Caki2 (cell line): ENCODE results near the gene ZNF619. TPM values are rescaled to one million over a fixed set of nuclear protein-coding genes. Genes with fewer than 3 reads are reported as not detected.
"Not testable (repeated sequence)": the region's sequence is repeated elsewhere in the genome, so short reads cannot be mapped to it uniquely, and the experiment has no call there.

Source experiments
- DNase-seq: peaks from one replicate; pipeline ENCODE4 v3.0.0-alpha.2; 2015; ENCODE audit warnings: low read depth
- in situ Hi-C: cut with HindIII; loops from 2 replicates; pipeline ENCODE4 v1.10.0; 2016; ENCODE audit warnings: low sequenced_read_pairs, low pct_unique_long_range_greater_than_20kb, mixed read lengths
- total RNA-seq: library from RNA; depleted of rRNA; stranded (reverse); fragments of >200 nt; shearing (Covaris generic); gene quantifications from 2 replicates; pipeline ENCODE4 v1.2.3, GENCODE V29; 2014; ENCODE audit warnings: low replicate concordance; rRNA removed

Gene ZNF619
- 1.3 and 3.0 TPM in 2 replicates for total RNA-seq

DNA sequence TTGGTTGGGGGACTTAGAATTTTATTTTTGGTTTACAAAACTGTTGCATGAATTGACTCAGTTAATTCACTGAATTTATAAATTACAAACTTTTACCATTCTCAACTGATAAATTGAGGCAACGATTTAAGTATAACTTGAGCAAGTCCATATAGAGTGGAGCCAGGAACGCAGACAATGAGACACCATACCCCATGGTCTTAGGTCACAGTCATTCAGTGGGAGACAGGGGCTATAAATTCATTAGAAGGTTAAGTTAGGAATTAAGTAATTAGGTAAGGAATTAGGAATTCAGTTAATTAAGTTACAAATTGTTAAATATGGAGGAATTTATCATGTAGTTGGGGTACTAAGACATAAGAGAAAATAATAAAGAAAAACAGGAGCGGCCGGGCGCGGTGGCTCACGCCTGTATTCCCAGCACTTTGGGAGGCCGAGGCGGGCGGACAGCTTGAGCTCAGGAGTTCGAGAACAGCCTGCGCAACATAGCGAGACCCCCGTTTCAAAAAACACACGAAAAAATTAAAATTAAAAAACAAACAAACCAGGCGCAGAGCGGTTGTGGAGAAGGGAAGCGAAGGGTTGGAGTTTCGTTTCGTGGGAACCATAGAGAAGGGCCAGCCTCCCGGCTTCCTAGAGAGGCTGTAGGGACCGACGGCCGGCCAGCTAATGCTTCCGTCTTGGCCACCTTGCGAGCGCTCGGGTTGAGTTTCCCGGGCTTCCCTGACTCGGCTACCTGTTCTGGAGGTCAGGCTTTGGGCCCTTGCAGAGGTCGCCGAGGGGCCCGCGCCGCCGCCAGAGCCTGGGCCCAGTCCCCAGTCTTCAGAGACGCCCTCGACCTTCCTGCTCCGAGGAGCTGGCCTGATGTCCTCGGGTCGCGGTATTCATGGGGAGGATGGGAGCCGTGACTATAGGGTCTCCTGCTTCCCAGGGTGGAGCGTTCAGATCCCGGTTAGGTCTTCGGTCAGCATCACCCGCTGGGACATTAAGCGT, at the start of gene ZNF619:
TSS of gene ZNF619 (plus strand) at position 645 of the 993 bp plus-strand sequence. CDS start 858 bp downstream, outside the sequence.
- in situ Hi-C loops = no loop called here
- DNase-seq = peak; percentile 67

DNA sequence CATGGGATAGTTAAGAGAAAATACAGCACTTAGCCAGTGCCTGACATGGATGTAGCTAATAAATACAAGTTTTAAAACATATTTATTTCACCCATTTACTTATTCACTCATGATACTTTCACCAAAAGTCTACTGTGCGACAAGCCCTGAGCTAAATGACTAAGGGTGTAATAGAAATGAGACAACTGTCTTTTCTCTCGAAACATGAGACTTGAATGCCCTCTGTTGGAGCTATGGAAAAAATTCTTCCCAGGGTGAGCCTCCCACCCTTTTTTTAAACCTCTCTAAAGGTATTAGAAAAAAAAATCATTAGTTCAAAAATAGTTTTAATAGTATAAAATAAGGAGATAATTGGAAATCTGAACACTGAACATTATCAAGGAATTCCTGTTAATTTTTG, 44.1 kb upstream of the ZNF619 start:
- in situ Hi-C loops = no loop called here
- no peak for DNase-seq

DNA sequence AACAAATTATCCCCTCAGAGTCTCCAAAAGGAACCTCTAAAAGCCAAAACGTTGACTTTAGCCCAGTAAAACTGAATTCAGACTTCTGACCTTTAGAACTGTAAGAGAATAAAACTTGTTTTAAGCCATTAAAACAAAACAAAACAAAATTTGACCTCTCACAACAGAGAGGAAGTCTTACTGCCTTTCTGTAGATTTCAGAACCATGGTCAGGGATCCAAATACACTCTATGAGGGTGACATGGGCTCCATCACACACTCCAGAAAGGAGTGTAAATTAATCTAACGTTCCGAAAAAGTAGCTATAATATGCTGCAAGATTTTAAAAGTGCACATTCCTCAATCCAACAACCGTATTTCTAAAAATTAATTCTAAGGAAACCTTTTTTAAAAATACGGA, 39.0 kb upstream of the ZNF619 start:
- in situ Hi-C loops = no loop called here
- no peak for DNase-seq

GRCh38 chr3:40445062-40445461, 31.9 kb upstream of the ZNF619 start:
- no peak for DNase-seq
- in situ Hi-C loops = no loop called here

GRCh38 chr3:40445880-40446279, 31.0 kb upstream of the ZNF619 start:
- DNase-seq = no peak
- in situ Hi-C loops = no loop called here

DNA sequence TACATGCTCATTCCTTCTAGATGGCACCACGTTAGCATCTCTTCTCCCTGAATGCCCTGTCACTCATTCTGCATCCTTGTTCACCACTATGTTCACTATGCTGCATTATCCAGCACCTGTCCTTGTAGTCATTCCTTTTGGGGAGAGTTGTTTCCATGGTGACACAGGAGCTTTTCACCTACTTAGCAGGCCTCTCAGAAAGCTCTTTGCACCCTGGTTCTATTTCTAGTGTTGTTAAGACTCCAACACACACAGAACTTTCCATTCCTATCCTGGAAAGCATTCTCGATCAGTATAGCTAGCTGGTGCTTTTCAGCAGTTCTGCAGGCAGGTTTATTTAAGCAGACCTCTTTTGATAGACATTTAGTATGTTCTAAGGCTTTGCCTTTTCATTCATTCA, 26.5 kb upstream of the ZNF619 start:
- DNase-seq = no peak
- in situ Hi-C loops = no loop called here

DNA sequence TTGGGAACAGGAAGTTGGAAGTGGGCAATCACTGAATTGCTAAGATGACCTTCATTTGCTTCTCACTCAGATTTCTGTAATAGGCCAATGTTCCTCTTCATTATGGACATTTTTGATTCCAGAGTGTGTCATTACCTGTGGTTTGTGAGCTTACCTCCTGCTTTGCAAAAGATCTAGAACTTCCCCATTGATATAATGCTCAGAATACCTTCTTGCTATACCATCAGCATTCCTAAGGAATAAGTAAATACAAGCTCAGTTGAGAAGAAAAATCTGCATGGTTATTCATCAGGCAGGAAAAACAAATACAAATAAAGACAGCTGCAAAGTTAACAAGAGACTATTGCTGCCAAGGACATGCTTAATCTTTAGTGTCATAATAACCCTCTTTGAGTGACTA, 25.4 kb upstream of the ZNF619 start:
- in situ Hi-C loops = no loop called here
- DNase-seq = no peak

DNA sequence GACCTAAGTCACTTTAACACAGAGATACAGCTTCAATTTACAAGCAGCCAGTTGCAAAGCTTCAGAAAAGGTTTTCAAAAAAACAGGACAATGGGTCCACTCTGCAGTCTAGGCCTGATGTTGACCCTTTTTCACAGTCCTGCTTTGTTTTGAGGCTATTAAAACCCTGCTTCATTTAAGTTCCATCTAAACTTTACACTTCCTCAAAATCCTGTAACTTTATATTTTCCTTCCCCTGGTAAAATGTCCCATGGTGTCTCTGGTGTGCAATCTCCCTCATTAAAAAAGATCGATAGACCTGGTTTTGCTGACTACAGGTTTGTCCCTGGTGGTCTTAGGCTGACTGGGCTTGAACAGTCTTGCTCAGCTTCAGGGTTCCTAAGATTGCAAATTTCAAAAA, 24.9 kb upstream of the ZNF619 start:
- no peak for DNase-seq
- in situ Hi-C loops = no loop called here

GRCh38 chr3:40452562-40452875, 24.4 kb upstream of the ZNF619 start:
- in situ Hi-C loops = no loop called here
- DNase-seq = no peak

DNA sequence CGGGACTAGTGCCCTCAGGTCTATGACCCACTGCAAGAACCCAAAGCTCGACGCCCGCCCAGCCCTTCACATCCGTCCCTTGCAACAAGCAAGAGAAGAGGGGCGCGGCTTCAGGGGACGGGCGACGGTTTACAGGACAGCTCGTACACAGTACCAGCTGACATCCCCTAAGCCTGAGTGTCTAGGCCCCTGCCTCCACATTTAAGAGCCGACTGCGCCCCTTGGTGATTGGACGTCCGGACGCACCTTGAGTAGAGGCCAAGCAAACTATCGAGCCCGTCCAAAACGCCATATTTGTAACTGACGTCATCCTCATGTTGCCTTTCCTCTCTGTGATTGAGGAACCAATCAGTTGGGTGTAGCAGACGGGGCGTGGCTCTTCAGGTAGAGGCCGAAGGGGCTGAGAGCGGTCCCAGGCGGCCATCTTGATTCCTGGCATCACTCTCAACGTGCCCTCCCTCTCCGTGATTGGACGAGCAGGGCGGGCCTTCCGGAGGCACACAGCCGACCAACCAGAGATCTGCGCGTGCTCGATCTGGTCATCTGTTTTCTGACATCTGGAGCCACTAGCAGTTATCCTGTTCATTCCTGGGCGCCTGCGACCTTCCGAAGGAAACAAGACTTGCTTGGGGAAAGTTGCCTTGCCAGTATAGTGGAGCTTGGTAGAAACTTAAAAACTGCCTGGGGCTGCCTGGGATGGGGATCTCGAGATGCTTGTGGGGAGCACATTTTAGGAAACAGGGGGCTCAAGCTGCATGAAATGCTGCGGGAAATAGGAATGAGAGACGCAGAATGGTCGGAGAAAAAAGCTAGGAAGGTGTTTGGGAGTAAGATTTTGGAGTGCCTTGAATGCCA, 23.8 kb upstream of the ZNF619 start:
- DNase-seq = peak; percentile 98
- in situ Hi-C loops = no loop called here

GRCh38 chr3:40453933-40454332, 23.0 kb upstream of the ZNF619 start:
- in situ Hi-C loops = no loop called here
- DNase-seq = no peak

DNA sequence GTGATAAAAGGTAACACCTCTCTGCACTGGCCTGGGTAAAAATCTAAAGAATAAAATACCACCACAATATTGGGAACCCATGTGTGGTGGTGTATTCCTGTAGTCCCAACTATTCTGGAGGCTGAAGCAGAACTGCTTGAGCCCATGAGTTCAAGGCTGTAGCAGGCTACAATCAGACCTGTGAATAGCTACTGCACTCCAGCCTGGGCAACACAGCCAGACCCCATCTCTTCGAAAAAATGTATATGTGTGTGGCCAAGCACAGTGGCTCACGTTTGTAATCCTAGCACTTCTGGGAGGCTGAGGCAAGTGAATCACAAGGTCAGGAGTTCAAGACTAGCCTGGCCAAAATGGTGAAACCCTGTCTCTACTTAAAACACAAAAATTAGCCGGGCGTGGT, 21.6 kb upstream of the ZNF619 start:
- in situ Hi-C loops = no loop called here

DNA sequence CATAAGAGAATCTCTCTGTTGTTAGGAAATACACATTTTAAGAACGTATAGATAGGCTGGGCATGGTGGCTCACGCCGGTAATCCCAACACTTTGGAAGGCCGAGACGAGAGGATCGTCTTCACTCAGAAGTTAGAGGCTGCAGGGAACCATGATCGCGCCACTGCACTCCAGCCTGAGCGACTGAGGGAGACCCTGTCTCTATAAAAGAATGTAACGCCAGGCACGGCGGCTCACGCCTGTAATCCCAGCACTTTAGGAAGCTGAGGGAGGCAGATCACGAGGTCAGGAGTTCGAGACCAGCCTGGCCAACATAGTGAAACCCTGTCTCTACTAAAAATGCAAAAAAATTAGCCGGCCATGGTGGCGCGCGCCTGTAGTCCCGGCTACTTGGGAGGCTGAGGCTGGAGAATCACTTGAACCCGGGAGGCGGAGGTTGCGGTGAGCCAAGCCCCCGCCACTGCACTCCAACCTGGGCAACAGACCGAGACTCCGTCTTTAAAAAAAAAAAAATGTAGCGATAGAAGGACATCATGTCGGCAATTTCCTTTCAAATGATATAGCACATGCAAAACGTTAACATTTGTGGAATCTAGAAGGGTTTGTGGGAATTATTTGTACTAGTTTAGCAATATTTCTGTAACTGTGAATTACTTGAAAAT, 20.5 kb upstream of the ZNF619 start:
- DNase-seq = no peak
- in situ Hi-C loops = no loop called here

More for the DNA sequence above, 21.6 kb upstream of the ZNF619 start:
- no peak for DNase-seq

- in situ Hi-C loops = no loop called here
- DNase-seq = peak; percentile 83
Observed at GRCh38 chr3:40456940-40457823, 19.7 kb upstream of the ZNF619 start, which contains the start of gene RPL14. RPL14 (plus strand) TSS chr3:40457339; CDS start chr3:40457472, 133 bp downstream.

DNA sequence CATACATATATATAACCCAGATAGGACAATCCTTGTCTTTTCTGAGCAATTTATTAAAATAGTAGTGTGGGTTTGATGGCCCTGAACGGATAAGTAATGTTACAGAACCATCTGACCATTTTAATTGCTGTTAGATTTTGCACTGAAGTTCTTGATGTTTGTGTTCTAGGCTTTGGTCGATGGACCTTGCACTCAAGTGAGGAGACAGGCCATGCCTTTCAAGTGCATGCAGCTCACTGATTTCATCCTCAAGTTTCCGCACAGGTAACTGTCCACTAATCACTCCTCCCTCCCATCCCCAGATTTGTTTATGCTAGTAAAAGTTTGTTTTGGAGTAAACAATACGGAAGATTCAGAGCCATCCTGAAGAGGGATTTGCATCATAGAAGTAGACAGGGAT, 18.4 kb upstream of the ZNF619 start:
- in situ Hi-C loops = no loop called here

GRCh38 chr3:40460481-40460880, 16.4 kb upstream of the ZNF619 start:
- DNase-seq, in situ Hi-C loops: not testable (repeated sequence)

More for the DNA sequence above, 18.4 kb upstream of the ZNF619 start:
- no peak for DNase-seq

DNA sequence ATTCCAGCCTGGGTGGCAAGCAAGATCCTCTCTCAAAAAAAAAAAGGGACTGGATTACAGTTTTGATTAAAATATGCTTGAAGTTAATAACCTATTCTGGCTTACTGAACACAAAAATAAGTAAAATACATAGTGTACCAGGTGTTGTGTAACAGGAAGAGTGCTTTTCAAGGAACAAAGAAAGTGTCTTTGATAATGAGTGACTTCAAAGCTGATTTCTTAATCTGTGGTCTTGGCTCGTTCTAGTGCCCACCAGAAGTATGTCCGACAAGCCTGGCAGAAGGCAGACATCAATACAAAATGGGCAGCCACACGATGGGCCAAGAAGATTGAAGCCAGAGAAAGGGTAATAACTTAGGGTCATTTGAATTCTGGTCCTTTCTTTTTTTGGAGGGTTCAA, 15.8 kb upstream of the ZNF619 start:
- in situ Hi-C loops = no loop called here
- DNase-seq = no peak

DNA sequence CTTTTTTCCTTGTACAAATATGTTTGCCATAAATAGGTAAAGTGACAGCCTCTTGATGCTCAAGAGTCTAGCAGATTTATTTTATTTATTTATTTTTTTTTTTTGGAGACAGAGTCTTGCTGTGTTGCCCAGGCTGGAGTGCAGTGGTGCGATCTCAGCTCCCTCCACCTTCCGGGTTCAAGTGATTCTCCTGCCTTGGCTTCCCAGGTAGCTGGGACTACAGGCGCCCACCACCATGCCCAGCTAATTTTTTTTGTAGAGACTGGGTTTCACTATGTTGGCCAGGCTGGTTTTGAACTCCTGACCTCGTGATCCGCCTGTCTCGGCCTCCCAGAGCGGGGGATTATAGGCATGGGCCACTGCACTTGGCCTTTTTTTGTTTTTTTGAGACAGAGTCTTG, 14.1 kb upstream of the ZNF619 start:
- in situ Hi-C loops, DNase-seq: not testable (repeated sequence)
